Jurkat, Clone E6-1 (cell line): ENCODE data around the gene NSMF.
"Not testable (repeated sequence)": the region's sequence is repeated elsewhere in the genome, so short reads cannot be mapped to it uniquely, and the experiment has no call there.

ENCODE experiments used
- DNase-seq: peaks from one replicate; pipeline ENCODE4 v3.0.0-alpha.2; 2011; ENCODE audit warnings: low read depth, low spot score
- H3K4me3 ChIP-seq: 2 replicates; pipeline ENCODE4 v1.5.1; 2011; ENCODE audit warnings: mild to moderate bottlenecking, low read length, control low read depth, moderate library complexity

NSMF gene

DNA sequence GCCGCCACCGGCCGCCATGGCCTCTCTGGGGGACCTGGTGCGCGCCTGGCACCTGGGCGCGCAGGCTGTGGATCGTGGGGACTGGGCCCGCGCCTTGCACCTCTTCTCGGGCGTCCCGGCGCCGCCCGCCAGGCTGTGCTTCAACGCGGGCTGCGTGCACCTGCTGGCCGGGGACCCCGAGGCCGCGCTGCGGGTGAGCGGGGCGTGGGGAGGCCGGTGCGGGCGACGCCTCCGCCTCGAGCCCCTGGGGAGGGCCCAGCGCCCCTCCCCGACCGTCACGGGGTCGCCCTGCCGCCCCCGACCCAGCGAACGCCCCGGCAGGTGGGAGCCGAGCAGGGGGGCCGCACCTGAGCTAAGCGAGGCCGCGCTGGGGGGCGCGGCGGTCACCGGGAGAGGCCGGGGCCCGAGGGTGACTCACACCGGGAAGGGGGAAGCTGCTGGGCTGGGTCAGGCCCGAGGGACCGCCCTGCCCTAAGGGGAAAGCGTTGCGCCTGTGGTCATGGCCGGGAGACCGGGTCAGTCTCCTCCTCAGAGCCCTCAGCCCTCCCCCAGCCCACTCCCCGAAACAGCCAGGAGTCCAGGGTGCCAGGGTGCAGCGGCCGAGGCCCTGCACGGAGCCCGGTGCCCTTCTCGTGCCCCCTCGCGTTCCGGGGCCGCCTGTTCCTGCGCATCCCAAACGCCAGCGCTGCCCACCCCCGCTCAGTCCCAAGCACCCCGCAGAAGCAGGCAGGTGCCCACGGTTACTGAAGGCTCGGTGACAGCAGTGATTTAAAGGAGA lies 35.4 kb downstream of the NSMF start:
- DNase-seq, result no peak
- no peak overlapping the region for H3K4me3 ChIP-seq

DNA sequence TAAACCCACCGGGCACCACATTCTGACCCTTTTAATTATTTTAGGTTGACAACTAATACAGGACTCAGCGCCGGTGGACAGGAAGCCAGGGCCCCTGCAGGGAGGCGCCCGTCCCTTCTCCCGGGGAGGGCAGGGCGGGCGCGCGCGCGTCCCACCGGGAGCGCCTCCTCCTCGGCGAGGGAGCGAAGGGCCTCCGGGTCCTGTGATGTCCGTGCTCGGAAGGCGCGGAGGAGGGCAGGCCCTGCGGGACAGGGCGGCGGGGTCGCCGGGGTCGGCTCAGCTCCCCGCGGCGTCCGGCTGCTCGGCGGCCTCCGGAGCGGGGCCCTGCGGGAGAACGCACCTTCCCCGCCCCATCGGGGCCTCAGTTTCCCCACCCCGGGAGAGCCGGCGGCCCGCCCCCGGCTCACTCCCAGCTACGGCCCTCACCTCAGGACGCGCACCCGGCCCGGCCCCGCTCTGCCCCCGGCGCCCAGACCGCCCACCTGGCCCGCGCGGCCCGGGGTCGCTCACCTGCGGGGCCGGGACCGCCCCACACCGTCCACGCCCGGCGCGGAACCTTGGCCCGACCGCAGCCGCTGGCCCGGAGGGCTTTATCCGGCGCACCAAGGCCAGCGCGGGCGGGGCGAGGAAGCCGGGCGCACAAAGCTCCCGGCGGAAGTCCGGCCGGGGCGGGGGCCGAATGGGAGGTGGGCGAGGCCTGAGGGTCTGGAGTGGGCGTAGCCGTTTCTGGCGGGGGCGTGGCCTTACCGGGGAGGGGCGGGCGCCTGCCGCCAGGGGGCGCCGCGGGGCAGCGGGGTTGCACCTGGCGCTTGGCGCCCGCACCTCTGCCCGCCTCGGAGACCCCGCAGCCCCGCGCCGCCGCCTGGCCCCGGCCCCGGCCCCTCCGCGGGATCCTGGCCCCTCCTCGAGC lies 36.3 kb downstream of the NSMF start, which contains the start of the genes EXD3 and NOXA1:
Gene EXD3 (minus strand): TSS at position 559 of the 910 bp plus-strand sequence. CDS start 27,805 bp downstream, outside the sequence.
Gene NOXA1 (plus strand): TSS at position 790 of the 910 bp plus-strand sequence. CDS start 137 bp downstream, outside the sequence.
- H3K4me3 ChIP-seq, result no peak within 1 kb of the TSS
- no peak for DNase-seq

DNA sequence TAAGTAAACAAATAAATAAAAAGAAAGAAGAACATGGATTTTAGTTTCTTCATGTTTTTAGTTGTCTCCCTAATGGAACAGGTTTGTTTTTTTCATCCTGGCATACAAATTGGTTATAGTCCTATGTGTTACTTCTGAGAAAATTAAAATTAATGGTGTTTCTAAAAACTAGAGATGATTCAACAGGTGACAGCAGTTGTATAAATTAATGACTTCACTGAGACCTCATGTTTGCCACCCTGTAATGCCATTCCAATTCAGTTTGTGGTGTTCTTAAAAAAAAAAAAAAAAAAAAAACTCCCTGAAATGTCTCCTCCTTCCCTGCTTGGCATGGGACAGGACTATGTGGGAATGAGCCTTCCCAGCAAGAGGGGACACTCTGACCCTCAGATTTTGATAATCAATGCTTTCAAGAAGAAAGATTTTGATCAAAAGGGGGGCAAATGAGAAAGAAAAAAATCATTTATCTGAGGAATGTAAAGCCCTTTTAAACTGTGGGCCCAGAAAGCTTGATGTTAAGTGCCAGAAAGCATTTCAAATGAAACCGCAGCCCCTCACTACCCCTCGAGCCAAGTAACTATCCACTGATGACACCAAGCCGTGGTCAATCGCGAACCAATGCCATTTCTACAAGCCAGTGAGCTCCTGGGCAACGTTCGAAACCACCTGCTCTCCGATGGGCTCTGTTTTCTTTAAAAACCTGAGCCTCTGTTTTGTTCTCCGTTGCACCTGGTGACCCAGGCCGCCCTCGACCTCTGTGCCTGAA lies 37.1 kb downstream of the NSMF start:
- no peak for DNase-seq
- no peak overlapping the region for H3K4me3 ChIP-seq

DNA sequence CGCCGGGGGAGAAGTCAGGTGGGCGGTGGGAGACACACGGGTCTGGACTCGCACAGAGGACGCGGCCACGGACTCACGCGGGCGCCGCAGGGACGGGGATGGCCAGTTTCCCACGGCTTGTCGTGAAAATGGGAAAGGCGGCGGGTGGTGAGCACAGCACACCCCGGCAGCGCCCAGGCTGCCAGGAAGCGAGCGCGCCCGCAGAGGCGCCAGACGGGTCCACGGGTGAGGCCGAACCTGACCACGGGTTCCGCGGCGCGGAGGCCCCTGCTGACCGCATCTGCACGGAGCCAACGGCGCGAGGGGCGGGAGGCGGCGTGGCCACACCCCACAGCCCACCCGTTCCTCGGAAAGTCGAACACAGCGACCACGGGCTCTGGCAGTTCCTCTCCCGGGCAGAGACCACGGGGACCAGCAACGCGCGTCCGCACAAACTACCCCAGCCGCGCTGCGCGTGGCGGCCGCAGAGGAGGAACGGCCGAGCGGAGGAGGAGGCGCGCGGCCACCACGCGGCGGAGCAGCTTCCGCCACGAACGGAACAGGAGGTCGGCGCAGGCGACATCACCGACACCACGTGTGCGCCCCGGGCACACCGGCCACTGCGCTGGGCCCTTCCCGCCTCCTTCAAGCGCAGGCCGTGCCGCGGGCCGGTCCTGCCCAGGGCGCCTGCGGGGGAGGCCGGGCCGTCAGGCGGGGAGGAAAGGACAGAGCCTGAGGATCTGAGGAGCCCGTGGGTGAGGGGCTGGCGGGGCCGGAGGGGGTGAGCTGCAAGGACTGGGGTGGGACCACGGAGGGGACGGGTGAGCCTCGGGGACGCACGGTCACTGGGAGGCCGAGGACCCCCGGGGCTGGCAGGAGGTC lies 41.7 kb downstream of the NSMF start:
- no peak for DNase-seq
- no peak overlapping the region for H3K4me3 ChIP-seq

DNA sequence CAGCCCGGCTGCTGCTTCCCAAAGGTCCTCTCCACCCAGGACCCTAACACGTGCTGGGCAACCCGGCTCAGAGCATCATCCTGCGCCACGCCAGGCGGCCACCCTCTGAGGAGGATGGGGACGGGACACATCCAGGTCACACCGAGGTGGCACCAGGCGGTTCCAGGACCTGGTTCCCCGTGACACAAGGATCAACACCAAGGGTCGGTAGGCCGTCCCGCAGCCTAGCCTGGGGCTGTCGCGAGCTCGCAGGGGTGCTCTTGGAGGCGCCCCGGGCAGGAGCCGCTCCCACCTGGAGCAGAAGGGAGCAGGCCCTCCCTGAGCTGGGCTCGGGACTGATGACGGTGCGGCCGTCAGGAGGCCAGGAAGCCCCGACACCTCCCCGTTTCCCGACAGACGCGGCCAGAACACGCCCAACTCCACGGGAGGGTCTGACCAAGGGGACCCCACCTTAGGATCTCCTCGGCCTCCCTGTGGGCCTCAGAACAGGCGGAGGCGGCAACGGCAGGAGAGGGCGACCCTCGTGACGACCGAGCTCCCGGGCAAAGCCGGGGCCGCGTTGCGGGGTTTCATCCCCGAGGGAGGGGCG lies 42.5 kb downstream of the NSMF start:
- no peak for DNase-seq
- no peak overlapping the region for H3K4me3 ChIP-seq

DNA sequence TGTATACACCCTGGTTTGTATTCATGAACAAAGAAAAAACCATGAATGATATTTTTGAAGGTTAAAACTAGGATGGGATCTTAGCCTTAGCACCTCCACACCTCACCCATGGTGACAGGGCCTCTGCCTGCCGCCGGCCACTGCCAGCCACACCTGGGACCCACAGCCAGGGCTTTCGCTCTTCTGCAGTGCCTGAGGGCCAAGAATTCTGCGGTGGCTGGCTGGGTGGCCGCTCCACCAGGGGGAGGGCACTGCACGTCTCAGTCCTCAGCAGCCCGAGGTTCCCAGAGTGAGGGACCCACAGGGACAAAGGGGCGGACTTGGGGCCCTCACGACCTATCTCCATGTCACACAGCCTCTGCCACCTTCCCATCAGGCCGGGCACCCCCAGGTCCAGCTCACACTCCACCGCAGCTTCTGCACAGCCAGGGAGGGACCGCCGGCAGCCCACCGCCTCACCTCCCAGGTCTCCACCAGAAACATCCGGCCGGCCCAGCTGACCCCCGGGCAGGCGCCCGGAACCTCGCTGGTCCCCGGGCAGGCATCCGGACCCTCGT lies 43.0 kb downstream of the NSMF start:
- H3K4me3 ChIP-seq, result no peak overlapping the region

DNA sequence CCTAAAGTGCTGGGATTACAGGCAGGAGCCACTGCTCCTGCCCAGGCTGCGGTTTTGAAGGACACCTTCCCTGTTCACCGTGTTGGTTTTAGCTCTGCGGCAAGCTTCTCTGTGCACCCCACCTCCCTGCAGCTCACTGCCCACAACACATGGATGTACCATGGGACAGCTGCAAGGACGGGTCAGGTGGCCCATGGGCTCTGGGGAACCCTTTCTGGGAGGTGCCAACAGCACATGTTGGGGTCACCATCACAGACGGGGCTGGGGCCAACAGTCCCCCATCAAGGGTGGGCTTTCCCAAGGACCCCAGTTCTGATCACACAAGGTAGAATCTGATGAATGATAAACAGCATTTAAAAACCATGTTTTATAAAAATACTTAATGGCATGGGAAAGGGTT lies 43.7 kb downstream of the NSMF start:
- no peak for DNase-seq
- no peak overlapping the region for H3K4me3 ChIP-seq

More for the DNA sequence above, 43.0 kb downstream of the NSMF start:
- DNase-seq, result no peak

DNA sequence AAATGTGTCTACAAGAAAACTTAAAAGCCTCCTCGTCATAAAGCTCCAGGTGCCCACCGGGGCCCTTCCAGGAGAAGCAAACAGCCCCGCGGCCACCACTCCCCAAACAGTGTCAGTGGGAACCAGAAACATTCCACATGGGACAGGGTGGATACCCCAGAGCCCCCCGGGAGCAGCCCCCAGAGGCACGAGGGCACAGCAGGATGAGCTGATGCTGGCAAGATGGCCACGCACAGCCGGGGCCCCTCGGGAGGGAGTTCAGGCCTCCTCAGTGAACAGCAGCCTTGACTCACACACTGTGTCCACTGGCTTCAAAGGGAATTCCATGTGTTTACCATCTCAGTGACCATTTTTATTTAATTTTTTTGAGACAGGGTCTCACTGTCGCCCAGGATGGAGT lies 46.7 kb downstream of the NSMF start:
- no peak for DNase-seq
- no peak overlapping the region for H3K4me3 ChIP-seq

DNA sequence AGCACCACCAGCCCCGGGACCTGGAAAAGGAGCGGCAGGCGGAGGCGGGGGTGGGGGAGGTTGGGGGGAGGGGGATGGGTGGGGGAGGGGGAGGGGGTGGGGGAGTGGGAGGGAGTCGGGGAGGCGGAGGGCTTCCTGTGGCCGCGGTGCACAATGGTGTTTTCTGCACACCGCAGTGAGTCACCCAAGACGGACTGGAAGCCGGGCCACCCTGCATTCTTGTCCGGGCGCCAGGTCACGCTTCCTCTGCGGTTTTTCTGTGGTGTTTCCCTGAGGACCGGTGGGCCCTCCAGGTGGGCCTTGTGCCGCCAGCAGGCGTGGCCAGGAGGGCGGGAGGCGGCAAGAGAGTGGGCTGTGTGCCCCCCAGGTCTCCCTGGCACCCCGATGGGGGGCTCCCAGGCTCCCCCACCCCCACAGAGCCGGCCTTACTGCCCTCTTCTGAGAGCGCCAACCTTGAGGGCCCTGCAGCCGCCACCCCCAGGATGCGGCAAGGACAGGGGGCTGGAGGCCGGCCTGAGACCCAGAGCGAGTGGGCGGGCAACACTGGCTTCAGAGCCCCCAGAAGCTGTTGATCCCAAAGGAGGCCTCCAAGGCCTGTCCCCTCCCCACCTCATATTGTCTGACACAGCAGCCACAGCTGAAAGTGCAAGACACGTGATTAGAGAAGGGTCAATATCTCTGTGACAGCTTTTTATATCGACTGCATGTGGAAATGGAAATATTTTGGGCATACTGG lies 47.3 kb downstream of the NSMF start:
- DNase-seq, result no peak
- no peak overlapping the region for H3K4me3 ChIP-seq

DNA sequence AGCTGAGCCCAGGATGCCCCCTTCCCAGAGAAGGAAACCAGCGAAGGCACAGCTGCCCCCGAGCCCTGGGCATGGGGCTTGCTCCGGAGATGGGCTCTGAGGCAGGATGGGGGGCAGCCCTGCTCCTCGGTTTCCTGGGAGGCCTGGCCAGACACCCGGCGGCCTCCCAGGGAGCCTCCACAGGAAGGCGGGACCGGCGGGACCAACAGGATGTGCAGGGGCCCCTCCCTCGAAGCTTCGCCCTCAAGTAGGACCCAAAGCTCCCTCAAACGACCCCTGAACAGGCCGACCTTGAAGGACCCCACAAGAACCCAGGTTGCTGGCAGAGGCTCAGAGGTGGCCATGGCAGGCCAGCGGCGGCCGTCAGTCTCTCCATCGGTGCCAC lies 47.9 kb downstream of the NSMF start:
- DNase-seq, result no peak
- no peak overlapping the region for H3K4me3 ChIP-seq

DNA sequence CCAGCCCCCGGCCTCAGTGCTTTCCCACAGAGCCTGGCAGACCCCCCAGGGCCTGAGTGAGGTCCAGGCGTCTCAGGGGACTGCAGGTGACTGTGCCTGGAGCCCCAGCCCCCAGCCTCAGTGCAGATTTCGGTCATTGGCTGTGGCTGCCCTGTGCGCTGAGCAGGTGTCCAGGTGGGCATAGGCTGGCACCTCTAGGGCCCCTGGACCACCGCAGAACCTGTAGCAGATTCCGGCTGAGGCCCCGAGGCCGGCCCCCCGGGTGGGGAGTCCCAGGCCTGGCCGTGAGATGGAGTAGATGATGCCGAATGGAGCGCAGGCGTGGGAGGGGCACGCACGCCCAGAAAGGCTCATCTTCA lies 48.3 kb downstream of the NSMF start:
- no peak for DNase-seq
- H3K4me3 ChIP-seq, result no peak overlapping the region

DNA sequence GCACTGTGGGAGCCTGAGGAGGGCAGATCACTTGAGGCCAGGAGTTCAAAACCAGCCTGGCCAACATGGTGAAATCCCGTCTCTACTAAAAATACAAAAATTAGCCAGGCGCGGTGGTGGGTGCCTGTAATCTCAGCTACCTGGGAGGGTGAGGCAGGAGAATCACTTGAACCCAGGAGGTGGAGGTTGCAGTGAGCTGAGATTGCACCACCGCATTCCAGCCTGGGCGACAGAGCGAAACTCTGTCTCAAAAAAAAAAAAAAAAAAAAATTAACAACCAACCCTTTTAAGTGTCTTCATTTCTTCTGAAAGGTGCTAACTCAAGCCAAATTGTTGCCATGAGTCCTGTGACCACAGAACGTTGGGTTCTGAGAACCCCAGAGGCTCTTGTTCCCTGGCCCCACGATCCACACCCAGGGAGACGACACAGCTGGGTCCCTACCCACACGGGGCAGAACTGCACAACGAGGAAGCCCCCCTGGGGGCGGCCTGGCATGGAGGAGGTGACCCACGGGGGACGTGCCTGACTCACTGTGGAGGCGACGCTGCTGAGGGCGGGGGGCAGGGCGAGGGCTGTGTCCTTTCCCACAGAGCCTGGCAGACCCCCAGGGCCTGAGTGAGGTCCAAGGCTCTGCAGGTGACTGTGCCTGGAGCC lies 48.8 kb downstream of the NSMF start:
- H3K4me3 ChIP-seq, DNase-seq: not testable (repeated sequence)

DNA sequence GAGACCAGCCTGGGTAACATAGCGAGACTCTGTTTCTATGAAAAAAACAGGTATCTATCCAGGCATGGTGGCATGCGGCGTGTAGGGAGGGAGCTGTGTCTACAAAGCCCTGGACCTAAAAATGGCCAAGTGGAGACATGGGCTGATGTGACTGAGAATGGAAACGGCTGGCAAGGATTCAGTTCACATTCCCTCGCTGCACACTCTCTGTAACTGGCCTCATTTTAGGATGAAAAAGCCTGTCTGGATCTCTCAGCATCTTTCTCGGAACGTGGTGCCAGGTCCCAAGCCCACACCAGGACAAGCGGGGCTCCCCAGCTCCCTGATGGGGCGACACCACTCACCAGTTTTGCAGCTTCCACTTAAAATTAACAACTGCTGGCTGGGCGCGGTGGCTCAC lies 49.6 kb downstream of the NSMF start:
- no peak overlapping the region for H3K4me3 ChIP-seq
- no peak for DNase-seq

DNA sequence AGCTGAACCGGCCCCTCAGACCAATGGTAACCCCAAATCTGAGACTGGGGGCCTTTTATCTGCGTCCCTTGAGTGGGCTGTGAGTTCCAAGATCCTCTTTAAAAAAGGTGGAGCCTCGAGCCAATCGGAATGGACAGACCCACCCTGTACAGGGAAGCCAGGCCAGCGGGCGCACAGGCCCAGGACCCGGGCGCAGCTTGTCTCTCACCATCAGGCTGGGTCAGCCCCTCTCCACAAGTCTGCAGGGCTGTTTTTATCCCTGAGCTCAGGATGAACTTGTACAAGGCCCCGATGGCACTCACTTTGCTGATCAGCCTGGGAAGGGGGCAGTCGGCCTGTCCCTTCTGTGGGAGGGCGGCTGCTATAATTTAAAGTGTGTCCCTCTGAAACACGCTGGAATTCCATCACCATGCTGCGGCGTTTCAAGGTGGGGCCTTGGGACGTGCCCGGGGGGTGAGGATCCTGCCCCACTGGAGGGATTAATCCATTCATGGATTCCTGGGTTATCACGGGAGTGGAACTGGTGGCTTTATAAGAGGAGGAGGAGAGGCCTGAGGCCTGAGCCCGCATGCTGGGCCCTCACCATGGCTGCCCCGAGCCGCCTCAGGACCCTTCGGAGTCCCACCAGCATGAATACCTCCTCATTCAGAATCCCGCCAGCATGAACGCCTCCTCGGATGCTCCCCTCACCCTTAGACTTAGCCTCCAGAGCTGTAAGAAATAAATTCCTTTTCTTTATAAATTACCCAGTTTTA lies 50.3 kb downstream of the NSMF start:
- no peak overlapping the region for H3K4me3 ChIP-seq
- DNase-seq, result no peak

DNA sequence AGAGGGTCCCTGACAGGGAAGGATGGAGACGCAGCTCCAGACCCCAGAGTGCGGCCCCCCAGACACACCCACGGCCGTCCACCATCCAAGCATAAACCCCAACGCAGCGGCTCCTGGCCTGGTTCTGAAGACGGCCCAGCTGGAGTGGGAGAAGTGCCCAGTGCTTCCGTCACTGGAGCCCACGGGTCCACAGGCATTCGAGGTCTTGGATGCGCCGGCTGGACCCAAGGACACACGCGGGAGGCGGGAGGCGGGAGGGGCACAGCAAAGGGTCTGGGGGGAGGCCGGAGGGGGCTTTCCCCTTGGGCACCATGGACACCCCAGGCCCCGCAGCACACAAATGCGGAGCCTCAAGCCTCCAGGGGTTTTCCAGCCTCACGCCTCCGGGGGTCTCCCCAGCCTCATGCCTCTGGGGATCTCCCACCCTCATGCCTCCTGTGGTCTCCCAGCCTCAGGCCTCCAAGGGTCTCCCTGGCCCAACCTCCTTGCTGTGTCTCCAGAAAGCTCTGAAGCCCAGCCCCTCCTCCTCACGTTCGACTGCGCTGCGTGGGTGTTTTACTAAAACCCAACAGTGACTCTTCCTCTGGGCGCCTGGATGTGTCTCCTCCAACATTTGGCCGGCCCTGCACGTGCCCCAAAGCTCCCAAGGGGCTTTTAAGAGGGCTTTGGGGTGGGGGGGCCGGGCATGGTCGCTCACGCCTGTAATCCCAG lies 51.4 kb downstream of the NSMF start:
- no peak for DNase-seq
- no peak overlapping the region for H3K4me3 ChIP-seq
